B cell (primary cell): ENCODE measurements around the gene GDA.

ENCODE experiments used
- EZH2 ChIP-seq: IDR thresholded peaks from 2 replicates; pipeline ENCODE4 v1.6.1; 2012; ENCODE audit warnings: borderline replicate concordance, low read depth, mild to moderate bottlenecking, moderate library complexity, low read length; ENCODE audit not compliant: insufficient read depth, poor library complexity, severe bottlenecking
- TF ChIP-seq, protein P1 (sequence below): fragments of 200-600 bp; IDR thresholded peaks from one replicate; pipeline ENCODE4 v1.8.0; 2022; ENCODE audit warnings: antibody characterized with exemption, mild to moderate bottlenecking

DNA sequence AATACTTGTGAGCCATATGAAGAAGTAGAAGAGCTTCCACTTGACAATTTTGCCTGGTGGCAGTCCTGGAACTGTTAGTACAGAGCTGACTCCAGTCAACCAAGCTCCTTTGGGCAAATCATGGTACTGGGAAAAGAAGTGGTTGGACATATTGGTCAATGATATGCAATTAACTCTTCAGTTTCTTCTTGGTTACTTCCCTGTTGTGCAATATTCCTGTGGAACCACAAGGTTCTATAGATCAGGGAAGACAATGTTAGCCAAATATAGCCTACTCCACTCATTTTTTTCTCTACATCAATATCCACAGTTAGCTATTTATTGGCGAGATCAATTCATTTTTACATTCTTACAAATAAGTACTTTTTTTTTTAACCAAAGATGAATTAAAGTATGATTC lies 14.4 kb upstream of the GDA start:
- TF ChIP-seq, protein P1, sequence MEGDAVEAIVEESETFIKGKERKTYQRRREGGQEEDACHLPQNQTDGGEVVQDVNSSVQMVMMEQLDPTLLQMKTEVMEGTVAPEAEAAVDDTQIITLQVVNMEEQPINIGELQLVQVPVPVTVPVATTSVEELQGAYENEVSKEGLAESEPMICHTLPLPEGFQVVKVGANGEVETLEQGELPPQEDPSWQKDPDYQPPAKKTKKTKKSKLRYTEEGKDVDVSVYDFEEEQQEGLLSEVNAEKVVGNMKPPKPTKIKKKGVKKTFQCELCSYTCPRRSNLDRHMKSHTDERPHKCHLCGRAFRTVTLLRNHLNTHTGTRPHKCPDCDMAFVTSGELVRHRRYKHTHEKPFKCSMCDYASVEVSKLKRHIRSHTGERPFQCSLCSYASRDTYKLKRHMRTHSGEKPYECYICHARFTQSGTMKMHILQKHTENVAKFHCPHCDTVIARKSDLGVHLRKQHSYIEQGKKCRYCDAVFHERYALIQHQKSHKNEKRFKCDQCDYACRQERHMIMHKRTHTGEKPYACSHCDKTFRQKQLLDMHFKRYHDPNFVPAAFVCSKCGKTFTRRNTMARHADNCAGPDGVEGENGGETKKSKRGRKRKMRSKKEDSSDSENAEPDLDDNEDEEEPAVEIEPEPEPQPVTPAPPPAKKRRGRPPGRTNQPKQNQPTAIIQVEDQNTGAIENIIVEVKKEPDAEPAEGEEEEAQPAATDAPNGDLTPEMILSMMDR: no peak
- TF ChIP-seq EZH2: no peak
